HEK293 (cell line): ENCODE results near the gene CHST8.

Experiments used
- BCL11B ChIP-seq: fragments of 450-650 bp; formaldehyde crosslinking; IDR thresholded peaks from 2 replicates; pipeline ENCODE4 v1.5.1; 2016; ENCODE audit warnings: low read depth, missing biosample characterization, missing genetic modification characterization
- EGR2 ChIP-seq: fragments of 450-650 bp; formaldehyde crosslinking; IDR thresholded peaks from 2 replicates; pipeline ENCODE4 v1.5.1; 2016; ENCODE audit warnings: low read depth, missing biosample characterization, missing genetic modification characterization
- GLI4 ChIP-seq: fragments of 450-650 bp; formaldehyde crosslinking; IDR thresholded peaks from 2 replicates; pipeline ENCODE4 v1.5.1; 2016; ENCODE audit warnings: missing biosample characterization, missing genetic modification characterization
- GLIS2 ChIP-seq: fragments of 450-650 bp; formaldehyde crosslinking; IDR thresholded peaks from 2 replicates; pipeline ENCODE4 v1.5.1; 2016; ENCODE audit warnings: missing biosample characterization, missing genetic modification characterization
- IKZF3 ChIP-seq: fragments of 450-650 bp; IDR thresholded peaks from 2 replicates; pipeline ENCODE4 v1.5.0; 2018; ENCODE audit warnings: missing biosample characterization, mild to moderate bottlenecking, missing genetic modification characterization, moderate library complexity
- KLF7 ChIP-seq: fragments of 450-650 bp; formaldehyde crosslinking; IDR thresholded peaks from 2 replicates; pipeline ENCODE4 v1.5.1; 2016; ENCODE audit warnings: missing biosample characterization, missing genetic modification characterization, borderline replicate concordance
- PRDM6 ChIP-seq: fragments of 450-650 bp; formaldehyde crosslinking; IDR thresholded peaks from 2 replicates; pipeline ENCODE4 v1.5.1; 2017; ENCODE audit warnings: missing biosample characterization, missing genetic modification characterization
- REPIN1 ChIP-seq: fragments of 450-650 bp; formaldehyde crosslinking; IDR thresholded peaks from 2 replicates; pipeline ENCODE4 v1.5.1; 2017; ENCODE audit warnings: missing biosample characterization, missing genetic modification characterization, low read depth
- SALL2 ChIP-seq: fragments of 450-650 bp; formaldehyde crosslinking; IDR thresholded peaks from 2 replicates; pipeline ENCODE4 v1.5.0; 2017; ENCODE audit warnings: missing biosample characterization, mild to moderate bottlenecking, missing genetic modification characterization, borderline replicate concordance
- SP3 ChIP-seq: fragments of 450-650 bp; formaldehyde crosslinking; IDR thresholded peaks from 2 replicates; pipeline ENCODE4 v1.5.1; 2016; ENCODE audit warnings: missing biosample characterization, missing genetic modification characterization
- YY1 ChIP-seq: fragments of 450-650 bp; formaldehyde crosslinking; IDR thresholded peaks from 2 replicates; pipeline ENCODE4 v1.5.1; 2018; ENCODE audit warnings: missing biosample characterization, missing genetic modification characterization
- YY2 ChIP-seq: fragments of 450-650 bp; formaldehyde crosslinking; IDR thresholded peaks from 2 replicates; pipeline ENCODE4 v1.5.1; 2016; ENCODE audit warnings: missing biosample characterization, missing genetic modification characterization
- ZBTB6 ChIP-seq: fragments of 450-650 bp; formaldehyde crosslinking; IDR thresholded peaks from 2 replicates; pipeline ENCODE4 v1.5.1; 2017; ENCODE audit warnings: missing biosample characterization, missing genetic modification characterization
- ZEB2 ChIP-seq: fragments of 450-650 bp; formaldehyde crosslinking; IDR thresholded peaks from 2 replicates; pipeline ENCODE4 v1.5.1; 2016; ENCODE audit warnings: missing biosample characterization, missing genetic modification characterization
- ZFP37 ChIP-seq: fragments of 450-650 bp; formaldehyde crosslinking; IDR thresholded peaks from 2 replicates; pipeline ENCODE4 v1.5.1; 2016; ENCODE audit warnings: missing biosample characterization, missing genetic modification characterization
- ZIC2 ChIP-seq: fragments of 450-650 bp; formaldehyde crosslinking; IDR thresholded peaks from 2 replicates; pipeline ENCODE4 v1.5.1; 2016; ENCODE audit warnings: missing biosample characterization, missing genetic modification characterization
- ZNF10 ChIP-seq: fragments of 450-650 bp; formaldehyde crosslinking; IDR thresholded peaks from 2 replicates; pipeline ENCODE4 v1.5.1; 2017; ENCODE audit warnings: missing biosample characterization, missing genetic modification characterization
- ZNF114 ChIP-seq: fragments of 450-650 bp; formaldehyde crosslinking; IDR thresholded peaks from 2 replicates; pipeline ENCODE4 v1.5.0; 2017; ENCODE audit warnings: missing biosample characterization, missing genetic modification characterization
- ZNF121 ChIP-seq: fragments of 450-650 bp; formaldehyde crosslinking; IDR thresholded peaks from 2 replicates; pipeline ENCODE4 v1.5.1; 2016; ENCODE audit warnings: missing biosample characterization, missing genetic modification characterization
- ZNF132 ChIP-seq: fragments of 450-650 bp; formaldehyde crosslinking; IDR thresholded peaks from 2 replicates; pipeline ENCODE4 v1.5.1; 2017; ENCODE audit warnings: missing biosample characterization, missing genetic modification characterization, borderline replicate concordance
- ZNF404 ChIP-seq: fragments of 450-650 bp; formaldehyde crosslinking; IDR thresholded peaks from 2 replicates; pipeline ENCODE4 v1.5.1; 2017; ENCODE audit warnings: missing biosample characterization, missing genetic modification characterization
- ZNF416 ChIP-seq: fragments of 450-650 bp; formaldehyde crosslinking; IDR thresholded peaks from 2 replicates; pipeline ENCODE4 v1.5.1; 2016; ENCODE audit warnings: missing biosample characterization, missing genetic modification characterization
- ZNF530 ChIP-seq: fragments of 450-650 bp; formaldehyde crosslinking; IDR thresholded peaks from 2 replicates; pipeline ENCODE4 v1.5.1; 2016; ENCODE audit warnings: low read depth, missing biosample characterization, missing genetic modification characterization
- ZNF600 ChIP-seq: fragments of 450-650 bp; formaldehyde crosslinking; IDR thresholded peaks from 2 replicates; pipeline ENCODE4 v1.5.1; 2016; ENCODE audit warnings: missing biosample characterization, missing genetic modification characterization
- ZNF623 ChIP-seq: fragments of 450-650 bp; formaldehyde crosslinking; IDR thresholded peaks from 2 replicates; pipeline ENCODE4 v1.5.1; 2016; ENCODE audit warnings: missing biosample characterization, missing genetic modification characterization
- ZNF660 ChIP-seq: fragments of 450-650 bp; IDR thresholded peaks from 2 replicates; pipeline ENCODE4 v1.5.1; 2018; ENCODE audit warnings: missing biosample characterization, mild to moderate bottlenecking, missing genetic modification characterization
- ZNF830 ChIP-seq: fragments of 450-650 bp; IDR thresholded peaks from 2 replicates; pipeline ENCODE4 v1.5.0; 2018; ENCODE audit warnings: missing biosample characterization, missing genetic modification characterization, low read depth, mild to moderate bottlenecking, moderate library complexity
- ZSCAN16 ChIP-seq: fragments of 450-650 bp; formaldehyde crosslinking; IDR thresholded peaks from 2 replicates; pipeline ENCODE4 v1.5.1; 2016; ENCODE audit warnings: missing biosample characterization, missing genetic modification characterization
- TF ChIP-seq, protein P1 (sequence below): fragments of 450-650 bp; formaldehyde crosslinking; IDR thresholded peaks from 2 replicates; pipeline ENCODE4 v1.5.1; 2016; ENCODE audit warnings: missing biosample characterization, missing genetic modification characterization
- TF ChIP-seq, protein P2 (sequence below): fragments of 450-650 bp; formaldehyde crosslinking; IDR thresholded peaks from 2 replicates; pipeline ENCODE4 v1.5.1; 2016; ENCODE audit warnings: missing biosample characterization, missing genetic modification characterization
- TF ChIP-seq, protein P3 (sequence below): fragments of 450-650 bp; formaldehyde crosslinking; optimal IDR thresholded peaks from 2 replicates; pipeline ENCODE3; 2016; ENCODE audit warnings: missing biosample characterization, mild to moderate bottlenecking, missing genetic modification characterization
- TF ChIP-seq, protein P4 (sequence below): fragments of 450-650 bp; formaldehyde crosslinking; IDR thresholded peaks from 2 replicates; pipeline ENCODE4 v1.5.1; 2017; ENCODE audit warnings: missing biosample characterization, missing genetic modification characterization

CHST8 gene

DNA sequence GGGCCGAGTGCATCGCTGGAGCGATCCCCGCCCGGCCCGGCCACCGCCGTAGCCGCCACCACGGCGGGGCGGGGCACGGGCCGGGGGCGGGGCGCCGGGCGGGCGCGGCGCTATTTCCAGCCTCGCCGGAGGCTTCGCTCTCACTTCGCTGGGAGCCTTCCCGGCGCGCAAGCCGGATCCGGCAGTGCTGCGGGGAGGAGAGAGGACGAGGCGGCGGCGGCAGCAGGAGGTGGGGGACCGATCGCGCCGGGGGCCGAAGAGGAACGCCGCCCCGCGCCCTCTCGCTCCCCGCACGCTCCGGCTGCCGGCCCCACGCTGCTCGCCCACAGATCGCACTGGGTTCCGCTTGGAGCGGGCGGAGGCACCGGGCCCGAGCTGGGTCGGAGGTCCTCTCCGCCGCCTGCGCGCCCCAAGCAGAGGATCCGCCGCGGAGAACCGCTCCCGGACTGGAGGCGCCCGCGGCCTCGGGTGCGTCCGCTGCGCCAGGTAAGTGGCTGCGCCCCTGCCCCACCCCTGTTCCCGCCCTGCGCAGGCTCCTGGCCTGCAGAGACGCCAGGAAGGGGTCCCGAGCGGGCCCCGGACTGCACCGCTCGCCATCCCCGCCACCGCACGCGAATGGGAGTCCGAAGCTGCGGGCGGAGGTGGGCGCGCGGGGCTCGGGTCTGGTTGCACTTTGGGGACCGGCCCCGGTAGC is at the start of gene CHST8 (continued):
- TF ChIP-seq ZNF623 (tag by site-specific recombination) (no peak), ZNF114 (tag by site-specific recombination) (no peak), REPIN1 (tag by site-specific recombination) (peak; percentile 75; the same call in 1 of the 2 replicates), ZEB2 (tag by site-specific recombination) (0 out of 2 replicates have a peak, but pooled peaks have one; percentile 63), ZNF600 (peak; percentile 90), BCL11B (tag by site-specific recombination) (no peak; the same call in 1 of the 2 replicates), PRDM6 (tag by site-specific recombination) (no peak), GLIS2 (tag by site-specific recombination) (peak; percentile 97), KLF7 (tag by site-specific recombination) (peak; percentile 40; the same call in 1 of the 2 replicates), ZNF121 (tag by site-specific recombination) (peak; percentile 68; the same call in 1 of the 2 replicates), ZNF530 (tag by site-specific recombination) (no peak), ZNF132 (tag by site-specific recombination) (no peak), YY1 (no peak), ZNF416 (tag by site-specific recombination) (no peak), IKZF3 (peak; percentile 93), SALL2 (tag by site-specific recombination) (peak; percentile 70; the same call in 1 of the 2 replicates), ZBTB6 (tag by site-specific recombination) (0 out of 2 replicates have a peak, but pooled peaks have one; percentile 16), ZNF10 (peak; percentile 39; the same call in 1 of the 2 replicates), GLI4 (tag by site-specific recombination) (no peak), ZFP37 (tag by site-specific recombination) (peak; percentile 29; the same call in 1 of the 2 replicates), ZNF830 (tag by site-specific recombination) (no peak), ZSCAN16 (peak; percentile 50; the same call in 1 of the 2 replicates), ZNF404 (tag by site-specific recombination) (no peak), EGR2 (tag by site-specific recombination) (peak; percentile 34; the same call in 1 of the 2 replicates), SP3 (tag by site-specific recombination) (peak; percentile 78), YY2 (peak; percentile 69), ZIC2 (tag by site-specific recombination) (peak; percentile 78), ZNF660 (tag by site-specific recombination) (peak; percentile 94)
- TF ChIP-seq, protein P1, sequence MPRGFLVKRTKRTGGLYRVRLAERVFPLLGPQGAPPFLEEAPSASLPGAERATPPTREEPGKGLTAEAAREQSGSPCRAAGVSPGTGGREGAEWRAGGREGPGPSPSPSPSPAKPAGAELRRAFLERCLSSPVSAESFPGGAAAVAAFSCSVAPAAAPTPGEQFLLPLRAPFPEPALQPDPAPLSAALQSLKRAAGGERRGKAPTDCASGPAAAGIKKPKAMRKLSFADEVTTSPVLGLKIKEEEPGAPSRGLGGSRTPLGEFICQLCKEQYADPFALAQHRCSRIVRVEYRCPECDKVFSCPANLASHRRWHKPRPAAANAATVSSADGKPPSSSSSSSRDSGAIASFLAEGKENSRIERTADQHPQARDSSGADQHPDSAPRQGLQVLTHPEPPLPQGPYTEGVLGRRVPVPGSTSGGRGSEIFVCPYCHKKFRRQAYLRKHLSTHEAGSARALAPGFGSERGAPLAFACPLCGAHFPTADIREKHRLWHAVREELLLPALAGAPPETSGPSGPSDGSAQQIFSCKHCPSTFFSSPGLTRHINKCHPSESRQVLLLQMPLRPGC: 0 out of 2 replicates have a peak, but pooled peaks have one; percentile 49
- TF ChIP-seq, protein P2, sequence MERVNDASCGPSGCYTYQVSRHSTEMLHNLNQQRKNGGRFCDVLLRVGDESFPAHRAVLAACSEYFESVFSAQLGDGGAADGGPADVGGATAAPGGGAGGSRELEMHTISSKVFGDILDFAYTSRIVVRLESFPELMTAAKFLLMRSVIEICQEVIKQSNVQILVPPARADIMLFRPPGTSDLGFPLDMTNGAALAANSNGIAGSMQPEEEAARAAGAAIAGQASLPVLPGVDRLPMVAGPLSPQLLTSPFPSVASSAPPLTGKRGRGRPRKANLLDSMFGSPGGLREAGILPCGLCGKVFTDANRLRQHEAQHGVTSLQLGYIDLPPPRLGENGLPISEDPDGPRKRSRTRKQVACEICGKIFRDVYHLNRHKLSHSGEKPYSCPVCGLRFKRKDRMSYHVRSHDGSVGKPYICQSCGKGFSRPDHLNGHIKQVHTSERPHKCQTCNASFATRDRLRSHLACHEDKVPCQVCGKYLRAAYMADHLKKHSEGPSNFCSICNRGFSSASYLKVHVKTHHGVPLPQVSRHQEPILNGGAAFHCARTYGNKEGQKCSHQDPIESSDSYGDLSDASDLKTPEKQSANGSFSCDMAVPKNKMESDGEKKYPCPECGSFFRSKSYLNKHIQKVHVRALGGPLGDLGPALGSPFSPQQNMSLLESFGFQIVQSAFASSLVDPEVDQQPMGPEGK: peak; percentile 73
- TF ChIP-seq, protein P3, sequence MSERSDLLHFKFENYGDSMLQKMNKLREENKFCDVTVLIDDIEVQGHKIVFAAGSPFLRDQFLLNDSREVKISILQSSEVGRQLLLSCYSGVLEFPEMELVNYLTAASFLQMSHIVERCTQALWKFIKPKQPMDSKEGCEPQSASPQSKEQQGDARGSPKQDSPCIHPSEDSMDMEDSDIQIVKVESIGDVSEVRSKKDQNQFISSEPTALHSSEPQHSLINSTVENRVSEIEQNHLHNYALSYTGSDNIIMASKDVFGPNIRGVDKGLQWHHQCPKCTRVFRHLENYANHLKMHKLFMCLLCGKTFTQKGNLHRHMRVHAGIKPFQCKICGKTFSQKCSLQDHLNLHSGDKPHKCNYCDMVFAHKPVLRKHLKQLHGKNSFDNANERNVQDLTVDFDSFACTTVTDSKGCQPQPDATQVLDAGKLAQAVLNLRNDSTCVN (tag by site-specific recombination): peak; percentile 95
- TF ChIP-seq, protein P4, sequence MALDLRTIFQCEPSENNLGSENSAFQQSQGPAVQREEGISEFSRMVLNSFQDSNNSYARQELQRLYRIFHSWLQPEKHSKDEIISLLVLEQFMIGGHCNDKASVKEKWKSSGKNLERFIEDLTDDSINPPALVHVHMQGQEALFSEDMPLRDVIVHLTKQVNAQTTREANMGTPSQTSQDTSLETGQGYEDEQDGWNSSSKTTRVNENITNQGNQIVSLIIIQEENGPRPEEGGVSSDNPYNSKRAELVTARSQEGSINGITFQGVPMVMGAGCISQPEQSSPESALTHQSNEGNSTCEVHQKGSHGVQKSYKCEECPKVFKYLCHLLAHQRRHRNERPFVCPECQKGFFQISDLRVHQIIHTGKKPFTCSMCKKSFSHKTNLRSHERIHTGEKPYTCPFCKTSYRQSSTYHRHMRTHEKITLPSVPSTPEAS (tag by site-specific recombination): no peak
